ENCODE measurements around the gene S100B.

DNA sequence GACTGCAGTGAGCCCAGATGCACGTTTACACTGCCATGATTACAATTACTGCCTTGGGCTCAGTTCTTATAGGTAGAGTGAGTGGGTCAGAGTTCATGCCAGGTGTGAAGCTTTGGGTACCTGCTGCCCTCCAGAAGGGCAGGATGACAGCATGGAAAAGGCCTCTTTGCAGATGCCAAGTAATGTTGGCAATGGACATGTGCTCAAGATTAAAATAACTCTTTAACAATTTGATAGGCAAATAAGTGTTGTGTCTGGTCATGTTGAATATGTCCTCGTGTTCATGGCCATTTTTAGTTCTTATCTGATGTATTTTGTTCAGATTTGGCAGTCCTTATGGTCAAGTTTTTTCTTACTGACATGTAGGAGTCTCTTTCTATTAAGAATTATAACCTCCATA lies 34.8 kb downstream of the S100B start:
- no peak for TF ChIP-seq ZNF274 (IDR thresholded peaks at IDR 0.05; ENCODE audit: low read depth, low read length)
- TF ChIP-seq SUZ12 (IDR thresholded peaks at IDR 0.05; ENCODE audit: extremely low read depth, insufficient read depth, insufficient read length), result no peak
